Neural cell (in vitro differentiated cells): ENCODE data around the gene KLHDC3.

Experiments
- EP300 ChIP-seq: fragments of 450-650 bp; conservative IDR thresholded peaks from 2 replicates; pipeline ENCODE4 v1.6.1; 2014; ENCODE audit warnings: antibody characterized with exemption, mild to moderate bottlenecking, moderate library complexity; ENCODE audit not compliant: poor library complexity, severe bottlenecking
- EZH2 ChIP-seq: fragments of 200-600, 300-800 bp; shearing (Covaris generic), sonication (generic); IDR thresholded peaks from 2 replicates; pipeline ENCODE4 v1.6.1; 2014; ENCODE audit warnings: antibody characterized with exemption, low read length, borderline replicate concordance, mild to moderate bottlenecking; ENCODE audit not compliant: insufficient read depth, poor library complexity, severe bottlenecking
- POLR2AphosphoS5 ChIP-seq: IDR thresholded peaks from 2 replicates; pipeline ENCODE4 v1.6.1; 2012
- TF ChIP-seq, protein P1 (sequence below): fragments of 450-650 bp; IDR thresholded peaks from 2 replicates; pipeline ENCODE4 v1.5.1; 2014; ENCODE audit warnings: antibody characterized with exemption, mild to moderate bottlenecking, moderate library complexity; ENCODE audit not compliant: poor library complexity, severe bottlenecking

GRCh38 chr6:43019152-43019551 lies 5.1 kb downstream of the KLHDC3 start:
- TF ChIP-seq POLR2AphosphoS5 (no peak), EZH2 (no peak), EP300 (no peak)
- TF ChIP-seq, protein P1, sequence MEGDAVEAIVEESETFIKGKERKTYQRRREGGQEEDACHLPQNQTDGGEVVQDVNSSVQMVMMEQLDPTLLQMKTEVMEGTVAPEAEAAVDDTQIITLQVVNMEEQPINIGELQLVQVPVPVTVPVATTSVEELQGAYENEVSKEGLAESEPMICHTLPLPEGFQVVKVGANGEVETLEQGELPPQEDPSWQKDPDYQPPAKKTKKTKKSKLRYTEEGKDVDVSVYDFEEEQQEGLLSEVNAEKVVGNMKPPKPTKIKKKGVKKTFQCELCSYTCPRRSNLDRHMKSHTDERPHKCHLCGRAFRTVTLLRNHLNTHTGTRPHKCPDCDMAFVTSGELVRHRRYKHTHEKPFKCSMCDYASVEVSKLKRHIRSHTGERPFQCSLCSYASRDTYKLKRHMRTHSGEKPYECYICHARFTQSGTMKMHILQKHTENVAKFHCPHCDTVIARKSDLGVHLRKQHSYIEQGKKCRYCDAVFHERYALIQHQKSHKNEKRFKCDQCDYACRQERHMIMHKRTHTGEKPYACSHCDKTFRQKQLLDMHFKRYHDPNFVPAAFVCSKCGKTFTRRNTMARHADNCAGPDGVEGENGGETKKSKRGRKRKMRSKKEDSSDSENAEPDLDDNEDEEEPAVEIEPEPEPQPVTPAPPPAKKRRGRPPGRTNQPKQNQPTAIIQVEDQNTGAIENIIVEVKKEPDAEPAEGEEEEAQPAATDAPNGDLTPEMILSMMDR, result no peak
